HG03060 (cell line): ENCODE results near the gene HEPHL1.
"Not testable (repeated sequence)": the region's sequence is repeated elsewhere in the genome, so short reads cannot be mapped to it uniquely, and the experiment has no call there.

Experiments used
- ATAC-seq: cut with Tn5 transposase; IDR thresholded peaks from one replicate; pipeline ENCODE4 v1.9.1; 2021; ENCODE audit warnings: low read depth, moderate number of reproducible peaks; ENCODE audit not compliant: unreplicated experiment

The HEPHL1 gene

GRCh38 chr11:94145431-94145830, 124.3 kb downstream of the HEPHL1 start:
- ATAC-seq, result no peak

- no peak for ATAC-seq
Observed at GRCh38 chr11:94145916-94146315, 124.8 kb downstream of the HEPHL1 start.

- ATAC-seq, result no peak
Observed at GRCh38 chr11:94147433-94147845, 126.3 kb downstream of the HEPHL1 start.

GRCh38 chr11:94148189-94148588, 127.0 kb downstream of the HEPHL1 start:
- no peak for ATAC-seq

GRCh38 chr11:94149431-94150017, 128.4 kb downstream of the HEPHL1 start:
- ATAC-seq, result no peak

GRCh38 chr11:94150056-94150455, 128.9 kb downstream of the HEPHL1 start:
- no peak for ATAC-seq

GRCh38 chr11:94150704-94151685, 129.8 kb downstream of the HEPHL1 start:
- no peak for ATAC-seq

GRCh38 chr11:94151903-94152677, 130.9 kb downstream of the HEPHL1 start:
- no peak for ATAC-seq

- no peak for ATAC-seq
Observed at GRCh38 chr11:94152678-94153065, 131.5 kb downstream of the HEPHL1 start.

GRCh38 chr11:94153320-94153719, 132.2 kb downstream of the HEPHL1 start:
- ATAC-seq, result no peak

GRCh38 chr11:94154095-94154856, 133.1 kb downstream of the HEPHL1 start:
- no peak for ATAC-seq

- not testable (repeated sequence) for ATAC-seq
Observed at GRCh38 chr11:94157339-94157738, 136.2 kb downstream of the HEPHL1 start.
